Spinal cord (tissue), 10 donors: ENCODE results near the gene KRTAP23-1. TPM values are rescaled to one million over a fixed set of nuclear protein-coding genes. Genes with fewer than 3 reads are reported as not detected.

Source experiments
- DNase-seq, 6 donors: peaks; one replicate each; pipeline versions ENCODE4 v3.0.0 to v3.0.0-alpha.2; 2013 to 2015; ENCODE audit warnings: low spot score in 6 of 6, low read depth in 4 of 6
- H3K27ac ChIP-seq: one replicate; pipeline ENCODE4 v1.5.1; 2013; ENCODE audit warnings: low read depth, low read length, control low read depth
- H3K27me3 ChIP-seq: one replicate; pipeline ENCODE4 v1.6.1; 2013; ENCODE audit warnings: low read length; ENCODE audit not compliant: control insufficient read depth, insufficient read depth
- H3K36me3 ChIP-seq: one replicate; pipeline ENCODE4 v1.6.1; 2013; ENCODE audit warnings: low read length; ENCODE audit not compliant: control insufficient read depth, insufficient read depth
- H3K4me1 ChIP-seq: one replicate; pipeline ENCODE4 v1.6.1; 2013; ENCODE audit warnings: low read length; ENCODE audit not compliant: control insufficient read depth, insufficient read depth
- H3K4me3 ChIP-seq: one replicate; pipeline ENCODE4 v1.5.1; 2013; ENCODE audit warnings: low read depth, low read length, control low read depth
- H3K9me3 ChIP-seq: one replicate; pipeline ENCODE4 v1.6.1; 2013; ENCODE audit warnings: low read length; ENCODE audit not compliant: control insufficient read depth, insufficient read depth
- WGBS: methylation state at CpG from one replicate; pipeline ENCODE4 v1.1.5; 2013; ENCODE audit warnings: missing lambda C conversion rate; ENCODE audit not compliant: insufficient coverage; 5-methylcytosine and 5-hydroxymethylcytosine counted together
- polyA plus RNA-seq, 2 donors: library from polyadenylated mRNA; unstranded; fragments of 120-200 nt; gene quantifications; one replicate each; pipeline ENCODE4 v1.2.1, GENCODE V29; 2013; ENCODE audit not compliant: insufficient read length in 2 of 2
- total RNA-seq, 2 donors: library from RNA; depleted of rRNA in 1 of 2; stranded (reverse); fragments of 120-200 nt in 1 of 2; fragments of >200 nt in 1 of 2; gene quantifications; one replicate each; pipeline versions ENCODE4 v1.2.3 to v1.2.4, GENCODE V29; 2013 to 2014
- donor health status: healthy.

Gene KRTAP23-1
- total and polyA plus RNA-seq, 4 donors = not detected

GRCh38 chr21:30345014-30345413 is 3.4 kb downstream of the KRTAP23-1 start:
- H3K4me3 ChIP-seq = no peak overlapping the region
- H3K36me3 ChIP-seq = no peaks in the 10 kb centered on the region
- WGBS = no CpG with 5 or more reads among the region's 2 CpGs
- H3K27ac ChIP-seq = no peak overlapping the region
- no peaks in the 10 kb centered on the region for H3K27me3 ChIP-seq
- no peak for DNase-seq
- no peaks in the 10 kb centered on the region for H3K9me3 ChIP-seq
- no peaks in the 10 kb centered on the region for H3K4me1 ChIP-seq

GRCh38 chr21:30340714-30341573 is 7.5 kb downstream of the KRTAP23-1 start:
- H3K9me3 ChIP-seq = no peaks in the 10 kb centered on the region
- no peak overlapping the region for H3K4me3 ChIP-seq
- WGBS = no CpG with 5 or more reads among the region's 2 CpGs
- DNase-seq = peak in 2 of 6 donors; percentile 39 to 74
- no peaks in the 10 kb centered on the region for H3K27me3 ChIP-seq
- H3K4me1 ChIP-seq = no peaks in the 10 kb centered on the region
- H3K36me3 ChIP-seq = no peaks in the 10 kb centered on the region
- H3K27ac ChIP-seq = no peak overlapping the region

DNA sequence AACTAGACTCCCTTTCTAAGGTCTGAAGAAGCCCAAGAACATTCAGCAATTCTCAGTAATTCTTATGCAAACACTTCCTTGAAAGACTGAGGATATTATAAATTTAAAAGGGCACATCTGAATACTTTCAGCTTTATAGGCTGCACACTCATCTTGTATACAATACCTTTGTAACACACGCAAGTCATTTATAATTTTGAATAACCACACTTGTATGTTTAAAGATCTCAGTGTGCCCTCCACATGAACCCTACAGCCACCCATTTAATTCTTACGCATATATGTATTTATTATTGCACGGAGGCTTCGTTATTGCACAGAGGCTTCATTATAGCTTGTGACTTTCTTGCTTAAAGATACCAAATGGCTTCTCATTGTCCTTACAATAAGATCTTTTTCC is 9.7 kb downstream of the KRTAP23-1 start:
- Histone ChIP-seq H3K27me3 (no peaks in the 10 kb centered on the region), H3K9me3 (no peaks in the 10 kb centered on the region), H3K27ac (no peak overlapping the region), H3K36me3 (no peaks in the 10 kb centered on the region), H3K4me1 (no peaks in the 10 kb centered on the region), H3K4me3 (no peak overlapping the region)
- WGBS = 71% methylated on average over 2 of the region's 4 CpGs
- no peak for DNase-seq

DNA sequence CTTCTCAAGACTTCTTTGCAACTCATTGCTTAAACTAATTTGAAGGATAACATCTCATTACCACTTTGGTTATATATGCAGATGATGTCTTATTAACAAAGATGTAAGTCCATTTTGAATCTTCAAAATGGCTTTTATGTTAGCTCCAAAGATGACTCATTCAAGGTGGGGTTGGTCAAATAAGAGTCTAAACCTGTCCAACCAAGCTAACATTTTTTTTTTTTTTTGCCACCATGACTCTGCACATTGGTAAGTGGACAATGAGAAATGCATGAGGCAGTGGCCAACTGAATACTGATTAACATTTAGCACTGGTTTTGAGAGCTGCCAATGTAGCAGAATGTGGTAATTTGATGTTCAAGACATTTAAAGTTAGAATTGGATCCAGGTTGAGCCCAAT is 10.6 kb downstream of the KRTAP23-1 start:
- H3K4me3 ChIP-seq = no peak overlapping the region
- H3K27ac ChIP-seq = no peak overlapping the region
- H3K9me3 ChIP-seq = no peaks in the 10 kb centered on the region
- H3K36me3 ChIP-seq = no peaks in the 10 kb centered on the region
- H3K4me1 ChIP-seq = no peaks in the 10 kb centered on the region
- H3K27me3 ChIP-seq = no peaks in the 10 kb centered on the region
- no peak for DNase-seq

GRCh38 chr21:30337276-30337744 is 11.1 kb downstream of the KRTAP23-1 start, which contains the start of gene KRTAP27-1:
Gene KRTAP27-1 (minus strand): TSS chr21:30337694. CDS start chr21:30337668, 26 bp downstream.
- no peak within 1 kb of the TSS for H3K4me3 ChIP-seq
- no peaks in the 10 kb centered on the region for H3K36me3 ChIP-seq
- H3K27ac ChIP-seq = no peak within 1 kb of the TSS
- no peaks in the 10 kb centered on the region for H3K27me3 ChIP-seq
- no peaks in the 10 kb centered on the region for H3K4me1 ChIP-seq
- no peaks in the 10 kb centered on the region for H3K9me3 ChIP-seq
- WGBS = 57% methylated on average over 4 of the region's 6 CpGs
- peak in 1 of 6 donors; percentile 60 for DNase-seq

DNA sequence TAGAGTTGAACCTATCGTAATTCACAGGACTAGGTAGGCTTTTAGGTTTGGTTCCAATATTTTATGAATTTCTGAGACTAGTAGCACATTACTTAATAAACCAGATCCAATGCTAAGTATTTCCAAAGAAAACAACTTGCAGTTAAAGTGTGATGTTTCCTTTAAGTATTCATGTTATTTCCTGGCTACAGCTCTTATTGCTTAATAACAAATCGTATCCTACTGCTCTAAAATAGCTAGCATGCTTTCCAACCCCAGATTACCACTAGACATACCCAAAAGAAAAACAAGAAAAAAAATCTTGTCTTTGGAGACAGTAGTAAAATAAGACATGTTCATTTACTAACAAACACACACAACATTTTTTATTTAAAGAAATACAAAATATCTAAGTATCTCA is 11.8 kb downstream of the KRTAP23-1 start:
- no peaks in the 10 kb centered on the region for H3K27me3 ChIP-seq
- peak in 1 of 6 donors; percentile 10 for DNase-seq
- no peaks in the 10 kb centered on the region for H3K9me3 ChIP-seq
- no peak overlapping the region for H3K27ac ChIP-seq
- no peaks in the 10 kb centered on the region for H3K36me3 ChIP-seq
- no peak overlapping the region for H3K4me3 ChIP-seq
- no peaks in the 10 kb centered on the region for H3K4me1 ChIP-seq
- no CpG with 5 or more reads among the region's 2 CpGs for WGBS

DNA sequence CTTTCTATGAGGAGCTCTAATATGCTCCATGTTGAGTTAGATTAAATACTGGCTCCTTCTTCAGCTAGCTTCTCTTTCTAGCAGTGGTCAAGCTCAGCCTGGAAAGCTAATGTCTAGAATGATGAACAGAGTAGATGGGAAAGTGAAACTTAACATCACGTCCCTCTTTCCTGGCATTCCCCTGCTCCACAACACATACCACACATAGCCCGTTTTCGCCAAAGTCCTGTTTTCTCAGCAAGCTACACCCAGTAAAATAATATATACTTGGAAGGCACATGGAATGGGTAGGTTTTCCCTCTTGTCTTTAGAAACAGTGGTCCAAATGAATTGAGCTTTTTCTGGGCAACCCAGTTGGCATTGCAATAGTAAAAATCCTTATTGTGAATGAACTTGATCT is 14.7 kb downstream of the KRTAP23-1 start:
- Histone ChIP-seq H3K4me1 (no peaks in the 10 kb centered on the region), H3K4me3 (no peak overlapping the region), H3K27ac (no peak overlapping the region), H3K27me3 (no peaks in the 10 kb centered on the region), H3K9me3 (no peaks in the 10 kb centered on the region), H3K36me3 (no peaks in the 10 kb centered on the region)
- DNase-seq = no peak
- no CpG with 5 or more reads among the region's 3 CpGs for WGBS

GRCh38 chr21:30332681-30333080 is 15.7 kb downstream of the KRTAP23-1 start:
- no CpG with 5 or more reads among the region's 2 CpGs for WGBS
- H3K4me1 ChIP-seq = no peaks in the 10 kb centered on the region
- no peaks in the 10 kb centered on the region for H3K36me3 ChIP-seq
- H3K9me3 ChIP-seq = no peaks in the 10 kb centered on the region
- no peak overlapping the region for H3K4me3 ChIP-seq
- H3K27me3 ChIP-seq = no peaks in the 10 kb centered on the region
- DNase-seq = no peak
- H3K27ac ChIP-seq = no peak overlapping the region

DNA sequence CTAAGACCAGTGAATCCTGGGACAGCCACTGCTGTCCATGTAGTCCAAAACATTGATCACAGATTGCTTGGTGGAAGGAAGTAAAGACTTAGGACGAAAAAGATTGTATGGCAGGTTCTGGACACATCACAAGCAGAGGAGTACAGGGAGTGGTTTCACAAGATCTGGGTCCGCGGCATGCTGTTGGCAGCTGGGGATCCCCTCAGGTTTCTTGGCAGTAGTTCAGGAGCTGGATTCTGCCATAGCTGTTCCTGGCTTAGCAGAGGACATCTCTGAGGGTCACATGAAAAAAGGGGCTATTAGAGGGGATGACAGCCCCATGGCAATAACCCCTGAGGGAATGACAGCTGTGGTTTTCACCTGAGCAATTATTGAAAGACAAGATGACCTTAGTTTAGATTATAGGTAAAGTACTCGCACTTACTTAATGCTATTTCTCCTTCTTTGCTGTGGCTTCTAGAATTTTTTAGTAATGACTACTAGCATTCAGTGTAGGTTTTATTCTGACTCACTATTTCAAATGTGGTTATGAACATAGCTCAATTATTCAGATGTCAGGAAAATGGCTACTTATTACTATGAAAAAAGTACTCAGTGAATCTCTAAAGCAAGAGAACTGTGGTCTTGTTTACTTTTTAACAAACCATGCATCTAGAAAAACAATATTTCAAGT is 19.1 kb downstream of the KRTAP23-1 start:
- peaks cover 2% of the 10 kb centered on the region for H3K9me3 ChIP-seq
- H3K36me3 ChIP-seq = no peaks in the 10 kb centered on the region
- H3K4me1 ChIP-seq = no peaks in the 10 kb centered on the region
- H3K27ac ChIP-seq = no peak overlapping the region
- no peak overlapping the region for H3K4me3 ChIP-seq
- WGBS = 88% methylated on average over 3 of the region's 4 CpGs
- H3K27me3 ChIP-seq = no peaks in the 10 kb centered on the region
- DNase-seq = no peak

DNA sequence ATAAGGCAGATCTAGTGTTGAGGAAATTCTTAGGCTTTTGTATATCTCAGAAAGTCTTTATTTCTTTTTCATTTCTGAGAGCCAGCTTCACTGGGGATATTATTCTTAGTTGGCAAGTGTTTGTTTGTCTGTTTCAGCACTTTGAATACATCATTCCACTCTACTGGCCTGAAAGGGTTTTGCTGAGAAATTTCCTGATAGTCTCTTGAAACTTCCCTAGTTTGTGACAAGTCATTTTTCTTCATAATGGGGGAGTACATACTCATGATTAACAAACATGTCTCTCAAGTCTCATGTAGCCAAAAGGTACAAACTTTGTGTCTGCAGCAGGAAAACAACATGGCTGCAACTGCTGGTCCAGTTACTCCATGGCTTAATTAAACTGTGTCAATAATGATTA is 22.0 kb downstream of the KRTAP23-1 start:
- DNase-seq = no peak
- H3K4me1 ChIP-seq = no peaks in the 10 kb centered on the region
- H3K27me3 ChIP-seq = no peaks in the 10 kb centered on the region
- no peaks in the 10 kb centered on the region for H3K36me3 ChIP-seq
- H3K4me3 ChIP-seq = no peak overlapping the region
- no peak overlapping the region for H3K27ac ChIP-seq
- peaks cover 2% of the 10 kb centered on the region for H3K9me3 ChIP-seq
